Endodermal cell (in vitro differentiated cells): Measurements from ENCODE around the gene RALA. TPM values are rescaled to one million over a fixed set of nuclear protein-coding genes. Genes with fewer than 3 reads are reported as not detected.

Source experiments
- DNase-seq: peaks from one replicate; pipeline ENCODE4 v3.0.0-alpha.2; 2017
- H3K27ac ChIP-seq: 2 replicates; pipeline ENCODE4 v1.5.1; 2013; ENCODE audit warnings: mild to moderate bottlenecking, low read depth, low read length, moderate library complexity
- H3K27me3 ChIP-seq: 2 replicates; pipeline ENCODE4 v1.6.1; 2013; ENCODE audit warnings: mild to moderate bottlenecking, low read length, moderate library complexity; ENCODE audit not compliant: insufficient read depth, control insufficient read depth, poor library complexity, severe bottlenecking
- H3K36me3 ChIP-seq: 2 replicates; pipeline ENCODE4 v1.7.0; 2013; ENCODE audit warnings: mild to moderate bottlenecking, low read length, moderate library complexity; ENCODE audit not compliant: control insufficient read depth, insufficient read depth
- H3K4me1 ChIP-seq: one replicate; pipeline ENCODE4 v1.7.0; 2013; ENCODE audit warnings: low read length; ENCODE audit not compliant: control insufficient read depth, insufficient read depth
- H3K4me3 ChIP-seq: 2 replicates; pipeline ENCODE4 v1.5.1; 2013; ENCODE audit warnings: mild to moderate bottlenecking, low read length, moderate library complexity
- H3K9ac ChIP-seq: 2 replicates; pipeline ENCODE4 v1.6.1; 2013; ENCODE audit warnings: mild to moderate bottlenecking, low read length, moderate library complexity; ENCODE audit not compliant: poor library complexity, severe bottlenecking; ENCODE audit errors: extremely low read depth
- H3K9me3 ChIP-seq: 2 replicates; pipeline ENCODE4 v1.6.1; 2013; ENCODE audit warnings: mild to moderate bottlenecking, low read length, moderate library complexity; ENCODE audit not compliant: control insufficient read depth
- H3K27ac Mint-ChIP-seq: 2 replicates; pipeline ENCODE4 v1.8.0; 2020; ENCODE audit warnings: mixed read lengths
- H3K27me3 Mint-ChIP-seq: 2 replicates; pipeline ENCODE4 v1.8.0; 2021; ENCODE audit warnings: mild to moderate bottlenecking, mixed read lengths; ENCODE audit not compliant: insufficient read depth
- H3K36me3 Mint-ChIP-seq: 2 replicates; pipeline ENCODE4 v1.8.0; 2020; ENCODE audit warnings: low read depth, mixed read lengths
- H3K4me1 Mint-ChIP-seq: 2 replicates; pipeline ENCODE4 v1.8.0; 2020; ENCODE audit warnings: mixed read lengths
- H3K4me3 Mint-ChIP-seq: 2 replicates; pipeline ENCODE4 v1.8.0; 2020; ENCODE audit warnings: mild to moderate bottlenecking, moderate library complexity, mixed read lengths
- H3K9me3 Mint-ChIP-seq: 2 replicates; pipeline ENCODE4 v1.8.0; 2020; ENCODE audit warnings: mild to moderate bottlenecking, mixed read lengths
- CTCF ChIP-seq: fragments of 200-600 bp; sonication (generic); conservative IDR thresholded peaks from 2 replicates; pipeline ENCODE4 v1.5.0; 2021; ENCODE audit warnings: antibody characterized with exemption, mild to moderate bottlenecking
- WGBS, 2 experiments: methylation state at CpG; one replicate each; pipeline versions ENCODE4 v1.1.5 to v1.1.7; 2013; ENCODE audit warnings: missing lambda C conversion rate in 2 of 2, mixed read lengths in 1 of 2; ENCODE audit not compliant: insufficient coverage in 1 of 2, insufficient read length in 1 of 2; 5-methylcytosine and 5-hydroxymethylcytosine counted together
- total RNA-seq, 2 donors: library from RNA; stranded (reverse); fragmentation: NEBNext Ultra II Directional in 1 of 2; extraction: Animal tissue kit (Norgen Biotek cat#: 25700) in 1 of 2; gene quantifications; 2 replicates in 1 of 2; 3 replicates in 1 of 2; pipeline ENCODE4 v1.2.1, GENCODE V29; 2021

RALA gene
- total RNA-seq, 2 donors from 2014 or later: 43.9 to 46.4 TPM

GRCh38 chr7:39583539-39583938 lies 39.8 kb upstream of the RALA start:
- Mint-ChIP-seq H3K4me1 (peaks cover 9% of the 10 kb centered on the region), H3K27me3 (no peaks in the 10 kb centered on the region), H3K9me3 (no peaks in the 10 kb centered on the region), H3K4me3 (no peak overlapping the region), H3K27ac (no peak overlapping the region), H3K36me3 (peaks cover under 1% of the 10 kb centered on the region)
- Histone ChIP-seq H3K27me3 (no peaks in the 10 kb centered on the region), H3K4me3 (no peak overlapping the region), H3K27ac (no peak overlapping the region), H3K9me3 (no peaks in the 10 kb centered on the region), H3K36me3 (no peaks in the 10 kb centered on the region), H3K9ac (no peak overlapping the region), H3K4me1 (no peaks in the 10 kb centered on the region)
- DNase-seq: no peak
- WGBS, 2 experiments: 68% methylated on average over 2 of the region's 2 CpGs; no CpG with 5 or more reads in 1 of the 2 experiments
- no peak for TF ChIP-seq CTCF

- Histone ChIP-seq H3K4me3 (no peak overlapping the region), H3K9me3 (peaks cover 14% of the 10 kb centered on the region), H3K9ac (no peak overlapping the region), H3K27ac (no peak overlapping the region), H3K27me3 (no peaks in the 10 kb centered on the region), H3K4me1 (no peaks in the 10 kb centered on the region), H3K36me3 (no peaks in the 10 kb centered on the region)
- Mint-ChIP-seq H3K4me3 (no peak overlapping the region), H3K9me3 (no peaks in the 10 kb centered on the region), H3K4me1 (peaks cover 12% of the 10 kb centered on the region), H3K27me3 (no peaks in the 10 kb centered on the region), H3K36me3 (no peaks in the 10 kb centered on the region), H3K27ac (no peak overlapping the region)
- DNase-seq: no peak
- no peak for TF ChIP-seq CTCF
Measured at GRCh38 chr7:39587393-39587792, 36.0 kb upstream of the RALA start.

GRCh38 chr7:39588416-39588815 lies 35.0 kb upstream of the RALA start:
- no peak overlapping the region for H3K27ac Mint-ChIP-seq
- no peaks in the 10 kb centered on the region for H3K36me3 Mint-ChIP-seq
- no peaks in the 10 kb centered on the region for H3K27me3 Mint-ChIP-seq
- Histone ChIP-seq H3K4me1 (no peaks in the 10 kb centered on the region), H3K9ac (no peak overlapping the region), H3K27me3 (no peaks in the 10 kb centered on the region), H3K4me3 (no peak overlapping the region), H3K27ac (no peak overlapping the region), H3K36me3 (no peaks in the 10 kb centered on the region), H3K9me3 (peaks cover 14% of the 10 kb centered on the region)
- H3K9me3 Mint-ChIP-seq: no peaks in the 10 kb centered on the region
- 82 to 90% methylated on average over 2 to 5 of the region's 5 CpGs for WGBS, 2 experiments
- TF ChIP-seq CTCF: no peak
- DNase-seq: no peak
- H3K4me1 Mint-ChIP-seq: peaks cover 12% of the 10 kb centered on the region
- no peak overlapping the region for H3K4me3 Mint-ChIP-seq
